GM21723 (cell line): ENCODE measurements around the gene TEX47.

ENCODE experiments used
- ATAC-seq: cut with Tn5 transposase; IDR thresholded peaks from one replicate; pipeline ENCODE4 v1.9.1; 2021; ENCODE audit warnings: mild to moderate bottlenecking, moderate library complexity; ENCODE audit not compliant: unreplicated experiment

The TEX47 gene

GRCh38 chr7:88756802-88757201, 38.7 kb downstream of the TEX47 start:
- ATAC-seq = no peak

DNA sequence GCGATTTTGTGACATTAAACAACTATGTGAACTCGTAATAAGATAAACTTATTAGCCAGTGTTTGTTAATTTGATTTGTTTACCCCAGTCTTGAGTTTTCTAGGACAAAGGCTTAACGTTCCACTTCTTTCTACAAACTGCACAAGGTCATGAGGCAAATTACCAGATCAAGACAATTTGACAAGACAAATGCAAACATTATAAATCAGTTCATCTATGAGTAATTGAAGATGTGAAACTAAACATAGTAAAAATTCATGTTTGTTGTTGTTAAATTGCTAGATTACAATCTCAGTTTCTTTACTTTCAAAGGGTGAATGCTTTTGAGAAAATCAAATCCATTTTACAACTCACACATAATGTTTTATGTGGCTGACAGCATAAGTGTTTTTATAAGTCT, 49.4 kb downstream of the TEX47 start:
- no peak for ATAC-seq
